B cell (primary cell): ENCODE data around the gene PSMC3IP. TPM values are rescaled to one million over a fixed set of nuclear protein-coding genes. Genes with fewer than 3 reads are reported as not detected.

ENCODE experiments used
- ATAC-seq: fragments of 200-7000 bp; cut with Tn5 transposase; one replicate; pipeline ENCODE4 v1.10.0; 2021; ENCODE audit warnings: low read depth, mild to moderate bottlenecking, moderate number of reproducible peaks, moderate library complexity
- CTCF ChIA-PET: fragments of 350-600 bp; sonication (Branson Sonifier 250); formaldehyde crosslinking; loops from one replicate; lab custom pipeline; 2021; ENCODE audit warnings: antibody characterized with exemption, inconsistent platforms; lab: Charles Lee
- POLR2A ChIA-PET: fragments of 350-600 bp; sonication (Branson Sonifier 250); formaldehyde crosslinking; loops from one replicate; lab custom pipeline; 2021; ENCODE audit warnings: antibody characterized with exemption; lab: Charles Lee
- DNase-seq: peaks from one replicate; pipeline ENCODE4 v3.0.0; 2013
- H2AFZ ChIP-seq: 2 replicates; pipeline ENCODE4 v1.6.1; 2012; ENCODE audit warnings: mild to moderate bottlenecking, low read depth, low read length; ENCODE audit not compliant: insufficient read depth, poor library complexity, severe bottlenecking
- H3K27ac ChIP-seq, 2 donors: 1 replicate in 1 of 2; 2 replicates in 1 of 2; pipeline ENCODE4 v1.5.1; 2012 to 2013; ENCODE audit warnings: low read length in 2 of 2, mild to moderate bottlenecking in 2 of 2, moderate library complexity in 1 of 2
- H3K27me3 ChIP-seq, 4 experiments: fragments of 200-600 bp in 1 of 4; sonication (generic) in 1 of 4; replicated peaks in 1 of 4; 1 replicate in 2 of 4; 2 replicates in 2 of 4; pipeline versions ENCODE4 v1.6.1 to v1.7.0; 2013 to 2016; ENCODE audit warnings: low read length in 3 of 4, mild to moderate bottlenecking in 2 of 4, mixed read lengths in 1 of 4, moderate library complexity in 1 of 4; ENCODE audit not compliant: insufficient read depth in 4 of 4, control insufficient read depth in 3 of 4; ENCODE audit errors: control extremely low read depth in 1 of 4
- H3K36me3 ChIP-seq, 2 experiments: replicated peaks in 1 of 2; 1 replicate in 1 of 2; 2 replicates in 1 of 2; pipeline versions ENCODE4 v1.6.1 to v1.7.1; 2013; ENCODE audit warnings: low read length in 1 of 2; ENCODE audit not compliant: insufficient read depth in 2 of 2, control insufficient read depth in 1 of 2; ENCODE audit errors: control extremely low read depth in 1 of 2, extremely low read depth in 1 of 2
- H3K4me1 ChIP-seq, 2 donors: fragments of 200-600 bp in 1 of 2; sonication (generic) in 1 of 2; 1 replicate in 1 of 2; 2 replicates in 1 of 2; pipeline versions ENCODE4 v1.5.1 to v1.6.1; 2013 to 2017; ENCODE audit warnings: low read length in 2 of 2; ENCODE audit not compliant: control insufficient read depth in 2 of 2, insufficient read depth in 2 of 2
- H3K4me2 ChIP-seq: replicated peaks from 2 replicates; pipeline ENCODE3; 2012; ENCODE audit warnings: mild to moderate bottlenecking, low read depth, low read length; ENCODE audit not compliant: poor library complexity, severe bottlenecking
- H3K4me3 ChIP-seq, 5 experiments: fragments of 200-600 bp in 1 of 5; sonication (generic) in 1 of 5; 1 replicate in 3 of 5; 2 replicates in 2 of 5; pipeline versions ENCODE4 v1.5.1 to v1.7.0; 2011 to 2016; ENCODE audit warnings: low read length in 4 of 5, mild to moderate bottlenecking in 4 of 5, low read depth in 2 of 5, control low read depth in 1 of 5, moderate library complexity in 1 of 5; ENCODE audit not compliant: insufficient read depth in 1 of 5; ENCODE audit errors: control extremely low read depth in 1 of 5, extremely low read depth in 1 of 5
- H3K79me2 ChIP-seq: fragments of 200-600 bp; sonication (generic); one replicate; pipeline ENCODE4 v1.6.0; 2016; ENCODE audit warnings: low read length; ENCODE audit not compliant: control insufficient read depth, insufficient read depth
- H3K9ac ChIP-seq: fragments of 200-600 bp; sonication (generic); 2 replicates; pipeline ENCODE4 v1.6.1; 2017; ENCODE audit warnings: mild to moderate bottlenecking, low read length, moderate library complexity
- H3K9me3 ChIP-seq, 3 donors: one replicate each; pipeline versions ENCODE4 v1.6.1 to v1.7.1; 2013; ENCODE audit warnings: low read length in 2 of 3; ENCODE audit not compliant: control insufficient read depth in 2 of 3, insufficient read depth in 1 of 3; ENCODE audit errors: control extremely low read depth in 1 of 3
- H4K20me1 ChIP-seq: 2 replicates; pipeline ENCODE4 v1.6.0; 2012; ENCODE audit warnings: mild to moderate bottlenecking, low read length; ENCODE audit not compliant: insufficient read depth, control insufficient read depth, poor library complexity, severe bottlenecking
- H3K27ac Mint-ChIP-seq: one replicate; pipeline ENCODE4 v1.8.0; 2021; ENCODE audit warnings: mixed read lengths
- H3K27me3 Mint-ChIP-seq: one replicate; pipeline ENCODE4 v1.8.0; 2021; ENCODE audit warnings: mixed read lengths
- H3K4me1 Mint-ChIP-seq: one replicate; pipeline ENCODE4 v1.8.0; 2021; ENCODE audit warnings: mixed read lengths
- H3K4me3 Mint-ChIP-seq: one replicate; pipeline ENCODE4 v1.8.0; 2021; ENCODE audit warnings: mixed read lengths
- H3K9me3 Mint-ChIP-seq: one replicate; pipeline ENCODE4 v1.8.0; 2022; ENCODE audit warnings: mixed read lengths; ENCODE audit not compliant: insufficient read depth
- EZH2 ChIP-seq: IDR thresholded peaks from 2 replicates; pipeline ENCODE4 v1.6.1; 2012; ENCODE audit warnings: borderline replicate concordance, low read depth, mild to moderate bottlenecking, moderate library complexity, low read length; ENCODE audit not compliant: insufficient read depth, poor library complexity, severe bottlenecking
- WGBS: methylation state at CpG from one replicate; pipeline ENCODE4 v1.1.5; 2013; ENCODE audit warnings: missing lambda C conversion rate; ENCODE audit not compliant: insufficient coverage; 5-methylcytosine and 5-hydroxymethylcytosine counted together
- intact Hi-C: fragments of 100-400 bp; cut with micrococcal nuclease; formaldehyde crosslinking; loops from one replicate; pipeline ENCODE4 v1.10.0; 2022
- polyA minus RNA-seq: library from RNA; depleted of rRNA, polyadenylated mRNA; stranded (reverse); fragments of >200 nt; gene quantifications from 2 replicates; pipeline ENCODE4 v1.2.3, GENCODE V29; 2012
- polyA plus RNA-seq: library from polyadenylated mRNA; depleted of rRNA; stranded (reverse); fragments of >200 nt; gene quantifications from 2 replicates; pipeline ENCODE4 v1.2.3, GENCODE V29; 2012
- total RNA-seq, 2 donors: library from RNA; stranded (reverse); fragments of 120-200 nt in 1 of 2; gene quantifications; 1 replicate in 1 of 2; 2 replicates in 1 of 2; pipeline versions ENCODE4 v1.2.3 to v1.2.4, GENCODE V29; 2013 to 2022
- TF ChIP-seq, protein P1 (sequence below): fragments of 200-600 bp; IDR thresholded peaks from one replicate; pipeline ENCODE4 v1.8.0; 2022; ENCODE audit warnings: antibody characterized with exemption, mild to moderate bottlenecking

Gene PSMC3IP
- total RNA-seq (7.9 and 10.4 TPM in 2 replicates), polyA plus RNA-seq (2.8 and 3.2 TPM in 2 replicates), polyA minus RNA-seq (1.2 and 1.3 TPM in 2 replicates)
- 3.5 TPM for total RNA-seq (2013)

DNA sequence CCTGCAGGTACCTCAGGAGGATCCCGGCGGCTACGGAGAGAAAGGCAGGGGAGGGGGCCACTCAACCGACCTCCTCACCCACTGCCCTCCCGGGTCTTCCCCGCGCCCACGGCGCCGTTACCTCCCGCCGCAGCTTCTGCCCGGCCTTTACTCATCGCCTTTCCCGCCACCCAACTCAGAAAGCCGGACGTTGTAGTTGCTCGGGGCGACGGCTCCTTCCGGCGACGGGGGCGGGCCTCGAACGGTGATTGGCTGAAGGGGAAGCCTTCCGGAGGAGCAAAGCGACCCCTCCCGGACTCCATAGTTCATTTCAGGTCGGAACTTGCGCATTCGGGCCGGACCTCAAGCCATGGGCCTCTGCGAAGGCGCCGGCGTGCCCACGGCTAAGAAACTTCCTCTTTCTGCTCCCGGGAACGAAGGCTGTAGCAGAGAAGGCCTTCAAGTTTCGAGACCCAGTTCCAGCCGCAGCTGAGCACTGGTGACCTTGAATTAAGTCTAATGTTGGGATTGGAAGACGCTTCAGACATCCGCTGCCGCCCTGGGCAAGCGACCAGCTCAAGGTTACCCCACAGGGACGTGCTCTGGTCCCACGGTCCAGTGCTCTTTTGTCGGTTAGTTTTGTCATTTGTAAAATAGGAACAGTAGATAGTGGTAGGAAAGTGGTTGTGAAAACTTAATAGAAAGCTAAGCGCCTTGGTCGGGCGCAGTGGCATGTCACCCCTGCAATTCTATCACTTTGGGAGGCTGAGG is at the start of gene PSMC3IP:
TSS of gene PSMC3IP (minus strand) at position 198 of the 750 bp plus-strand sequence. CDS start at position 155, 43 bp downstream.
- H3K9me3 Mint-ChIP-seq: no peaks in the 10 kb centered on the region

More for the DNA sequence above, at the start of gene PSMC3IP:
- DNase-seq: peak; percentile 94
- peaks cover 12 to 30% of the 10 kb centered on the region in 2 donors for H3K4me1 ChIP-seq
- Mint-ChIP-seq H3K4me3 (peak within 1 kb of the TSS; percentile 99), H3K27ac (peak within 1 kb of the TSS; percentile 99), H3K4me1 (peaks cover 42% of the 10 kb centered on the region), H3K27me3 (no peaks in the 10 kb centered on the region)
- intact Hi-C loops: loop anchor here (1.0 to 10.0 kb wide), 10 partner anchors 10 to 417 kb away; partner anchors contain the start of genes BECN1, COASY, MLX and NAGLU
- H3K27ac ChIP-seq: peak within 1 kb of the TSS; percentile 45 to 72
- H3K9me3 ChIP-seq: no peaks in the 10 kb centered on the region
- ATAC-seq: peak; percentile 93
- no peak for TF ChIP-seq EZH2
- TF ChIP-seq, protein P1, sequence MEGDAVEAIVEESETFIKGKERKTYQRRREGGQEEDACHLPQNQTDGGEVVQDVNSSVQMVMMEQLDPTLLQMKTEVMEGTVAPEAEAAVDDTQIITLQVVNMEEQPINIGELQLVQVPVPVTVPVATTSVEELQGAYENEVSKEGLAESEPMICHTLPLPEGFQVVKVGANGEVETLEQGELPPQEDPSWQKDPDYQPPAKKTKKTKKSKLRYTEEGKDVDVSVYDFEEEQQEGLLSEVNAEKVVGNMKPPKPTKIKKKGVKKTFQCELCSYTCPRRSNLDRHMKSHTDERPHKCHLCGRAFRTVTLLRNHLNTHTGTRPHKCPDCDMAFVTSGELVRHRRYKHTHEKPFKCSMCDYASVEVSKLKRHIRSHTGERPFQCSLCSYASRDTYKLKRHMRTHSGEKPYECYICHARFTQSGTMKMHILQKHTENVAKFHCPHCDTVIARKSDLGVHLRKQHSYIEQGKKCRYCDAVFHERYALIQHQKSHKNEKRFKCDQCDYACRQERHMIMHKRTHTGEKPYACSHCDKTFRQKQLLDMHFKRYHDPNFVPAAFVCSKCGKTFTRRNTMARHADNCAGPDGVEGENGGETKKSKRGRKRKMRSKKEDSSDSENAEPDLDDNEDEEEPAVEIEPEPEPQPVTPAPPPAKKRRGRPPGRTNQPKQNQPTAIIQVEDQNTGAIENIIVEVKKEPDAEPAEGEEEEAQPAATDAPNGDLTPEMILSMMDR: no peak
- H3K79me2 ChIP-seq: peaks cover 14% of the 10 kb centered on the region
- ChIA-PET CTCF (interaction anchor here (0.6 to 4.3 kb wide), 56 partner anchors 8 to 906 kb away, joined by 3 to 72 read pairs (median 5); partner anchors contain the start of genes BECN1, CAVIN1, CCR10 and CNTD1), POLR2A (interaction anchor here (0.6 to 2.7 kb wide), 20 partner anchors 10 to 1609 kb away, joined by 3 to 19 read pairs (median 6); partner anchors contain the start of genes BECN1, MLX, NAGLU and PLEKHH3)
- WGBS: under 1% methylated on average over 51 of the region's 52 CpGs
- H3K9ac ChIP-seq: peak within 1 kb of the TSS; percentile 70
- no peaks in the 10 kb centered on the region for H3K27me3 ChIP-seq
- H4K20me1 ChIP-seq: peaks cover 15% of the 10 kb centered on the region
- H3K4me3 ChIP-seq: peak within 1 kb of the TSS; percentile 56 to 82 (median 74)
- H3K36me3 ChIP-seq: peaks cover 13 to 51% of the 10 kb centered on the region in 2 experiments
- peak within 1 kb of the TSS; percentile 93 for H3K4me2 ChIP-seq
- H2AFZ ChIP-seq: peak within 1 kb of the TSS; percentile 85
